ENCODE results near the gene INSC.

Gene INSC

DNA sequence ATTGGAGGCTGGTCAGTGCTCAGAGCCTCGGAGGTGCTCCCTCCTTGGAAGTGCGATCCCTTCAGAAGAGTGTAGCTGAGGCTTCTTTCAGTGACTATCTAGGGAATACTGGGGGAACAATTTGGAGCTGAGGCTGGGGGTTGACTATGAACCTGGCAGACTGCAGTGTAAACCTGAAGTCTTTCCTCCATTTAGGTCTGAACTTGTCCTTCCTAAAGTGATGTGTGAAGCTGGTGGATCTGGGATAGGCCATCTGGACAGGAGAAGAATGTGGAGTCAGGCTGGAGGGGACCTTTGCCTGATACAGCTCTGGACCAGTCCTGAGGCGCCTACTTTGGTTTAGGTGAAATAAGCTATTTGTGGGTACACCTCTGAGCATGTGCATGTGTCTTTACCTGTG lies 3.5 kb upstream of the INSC start:
- no peak for DNase-seq

DNA sequence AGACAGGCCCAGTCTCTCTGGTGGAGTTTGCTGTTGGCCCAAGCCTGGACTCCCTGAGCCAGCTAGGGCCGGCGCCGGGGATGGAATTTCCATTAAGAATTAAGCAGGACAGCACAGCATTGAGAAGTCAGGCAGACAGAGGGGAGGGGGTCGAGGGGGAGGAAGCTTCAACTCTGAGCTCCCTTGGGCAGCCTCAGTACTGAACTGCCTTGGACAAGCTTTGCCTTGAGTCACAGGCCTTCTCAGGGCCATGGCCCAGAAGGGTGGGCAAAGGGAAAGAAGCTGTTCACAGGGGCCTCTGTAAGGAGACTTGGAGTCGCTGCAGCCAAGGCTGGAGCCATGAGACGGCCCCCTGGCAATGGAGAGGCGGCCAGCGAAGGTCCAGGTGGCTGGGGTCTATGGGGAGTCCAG lies 2.6 kb upstream of the INSC start:
- no peak for DNase-seq

DNA sequence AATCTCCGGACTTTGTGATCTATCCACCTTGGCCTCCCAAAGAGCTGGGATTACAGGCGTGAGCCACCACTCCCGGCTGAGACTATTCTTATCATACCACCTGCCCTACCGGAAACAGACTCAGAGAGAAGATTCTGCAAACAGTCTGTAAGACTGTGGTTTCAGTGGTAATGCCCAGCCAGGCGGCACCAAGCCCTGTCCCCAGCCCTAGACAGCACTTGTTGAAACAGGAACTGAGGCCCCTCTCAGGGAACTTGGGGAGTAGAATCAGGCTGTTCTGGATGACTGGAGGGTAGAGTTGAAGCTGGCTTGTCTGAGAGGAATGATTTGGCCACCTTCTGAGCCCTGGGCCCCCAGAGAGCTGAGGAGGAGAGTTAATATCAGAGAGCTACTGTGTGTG lies 1.3 kb upstream of the INSC start:
- DNase-seq: no peak

DNA sequence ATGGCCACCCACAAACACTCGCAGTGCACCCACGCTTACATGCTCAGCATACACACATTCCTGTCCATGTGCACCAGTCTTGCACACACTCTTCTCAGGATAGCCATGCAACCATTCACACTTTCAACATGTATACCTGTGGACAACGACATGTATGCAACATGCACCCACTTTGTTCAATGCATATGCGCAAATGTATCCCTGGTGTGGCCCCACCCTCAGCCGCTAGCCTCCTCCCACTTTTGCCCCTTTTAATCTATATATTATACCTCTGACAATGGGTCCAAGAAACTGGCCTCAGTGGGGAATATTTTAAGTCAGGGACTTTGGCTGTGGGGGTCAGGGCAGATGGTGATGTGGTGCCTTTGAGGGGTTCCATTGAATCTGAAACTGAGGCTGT lies 963 bp downstream of the INSC start:
- no peak for DNase-seq

DNA sequence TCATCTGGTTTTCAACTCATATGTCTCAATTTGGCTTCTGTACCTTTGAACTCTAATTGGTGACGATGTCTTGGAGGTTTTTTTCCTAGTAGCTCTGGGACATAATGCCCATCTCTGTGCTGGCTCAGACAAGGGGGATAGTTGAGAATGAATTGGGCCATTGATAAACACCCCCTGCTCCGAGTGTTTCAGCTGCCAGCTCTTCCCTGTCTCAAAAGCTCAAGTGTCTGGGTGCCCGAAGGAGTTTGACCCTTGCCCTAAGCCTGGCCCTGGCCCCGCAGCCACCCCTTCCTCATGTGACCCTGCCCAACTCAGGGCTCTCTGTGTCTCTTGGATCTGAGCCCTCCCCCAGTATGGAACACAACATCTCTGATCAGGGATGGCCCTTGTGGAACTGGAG lies 3.0 kb downstream of the INSC start:
- no peak for DNase-seq

DNA sequence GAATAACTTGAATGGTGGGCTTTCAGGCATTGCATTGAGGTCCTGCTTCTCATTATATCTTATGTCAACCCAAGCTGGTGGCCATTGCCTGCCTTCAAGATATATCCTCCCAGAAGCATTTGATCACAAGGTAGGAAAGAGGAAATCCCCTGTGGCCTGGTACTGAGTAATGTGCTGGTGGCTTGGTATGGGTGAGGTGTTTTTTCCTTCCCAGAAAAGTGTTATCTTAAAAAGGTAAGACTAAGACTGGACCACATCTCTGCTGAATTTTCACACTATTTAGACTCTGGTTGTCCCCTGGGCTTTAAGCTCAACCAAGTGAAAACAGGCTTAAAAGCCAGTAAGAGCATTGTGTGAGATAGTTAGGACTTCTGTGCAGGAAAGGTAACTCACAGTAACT lies 3.7 kb downstream of the INSC start:
- no peak for DNase-seq

DNA sequence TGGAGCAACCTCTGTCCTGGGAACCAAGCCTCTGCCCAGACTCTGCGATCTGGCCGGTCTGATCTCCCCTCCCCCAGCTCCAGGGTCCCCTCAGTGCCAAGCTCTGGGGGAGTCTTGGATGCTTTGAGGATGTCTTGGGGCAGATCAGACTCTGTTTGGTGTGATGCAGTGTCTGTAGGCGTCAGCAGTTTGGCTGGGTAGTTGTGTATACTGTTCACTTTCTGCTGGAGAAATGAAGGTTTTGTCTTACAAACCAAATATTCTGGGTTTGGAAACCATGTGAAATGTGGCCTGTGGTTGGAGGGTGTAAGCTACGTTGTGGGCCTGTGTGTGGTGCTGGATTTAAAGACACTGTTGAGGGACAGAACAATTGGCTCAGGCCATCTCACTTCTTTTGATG lies 4.6 kb downstream of the INSC start:
- no peak for DNase-seq

DNA sequence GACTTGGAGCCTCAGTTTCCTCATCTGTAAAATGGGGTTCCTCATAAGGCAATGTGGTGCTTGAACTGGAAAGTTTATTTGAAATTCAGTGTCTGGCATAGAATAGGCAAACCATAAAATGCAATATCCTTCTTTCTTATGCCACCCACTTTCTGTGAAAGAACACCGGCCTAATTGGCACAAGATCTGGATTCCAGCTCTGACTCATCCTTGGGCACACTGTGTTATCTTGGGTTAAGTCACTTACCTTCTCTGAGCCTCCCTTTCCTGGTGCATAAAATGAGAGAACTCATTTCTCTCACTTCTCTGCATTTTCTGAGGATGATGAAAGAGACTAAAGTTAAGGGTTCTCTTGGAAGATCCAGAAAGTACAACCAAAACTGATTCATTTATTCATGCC lies 5.1 kb downstream of the INSC start:
- no peak for DNase-seq

DNA sequence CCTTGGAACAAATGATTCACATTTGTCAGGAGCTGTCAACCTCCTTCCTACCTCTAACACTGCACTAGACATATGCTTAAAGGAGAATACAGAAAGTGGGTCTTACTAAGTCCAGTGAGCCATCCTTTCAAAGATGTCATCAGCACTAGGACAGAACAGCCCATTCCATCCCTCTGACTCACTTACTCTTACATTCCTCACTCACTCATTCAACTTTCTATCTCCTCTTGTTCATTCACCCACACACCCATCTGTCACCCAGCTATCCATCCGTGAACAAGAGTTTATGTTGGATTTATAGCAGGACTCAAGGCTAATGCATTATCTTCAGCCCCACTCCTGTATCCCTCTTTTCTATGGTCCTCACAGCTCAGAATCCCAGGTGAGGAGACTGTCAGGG lies 9.1 kb downstream of the INSC start:
- no peak for DNase-seq

DNA sequence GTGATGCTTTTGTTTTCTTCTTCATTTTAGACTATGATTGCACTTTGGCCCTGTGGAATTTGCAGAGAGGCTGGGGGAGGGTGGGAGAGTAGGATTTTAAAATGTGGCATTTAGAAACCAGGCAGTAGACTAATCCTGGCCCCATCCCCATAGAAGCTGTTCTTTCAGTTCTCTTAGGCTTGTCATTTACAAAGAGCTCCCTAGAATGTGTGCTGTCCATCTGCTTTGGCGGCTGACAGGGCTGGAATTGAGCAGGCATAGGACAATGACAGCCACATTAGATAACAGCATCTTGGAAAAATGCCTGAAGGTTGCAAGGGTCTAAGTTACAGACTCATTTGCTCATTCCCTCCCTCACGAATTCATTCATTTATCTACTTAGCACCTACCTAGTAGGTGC lies 9.8 kb downstream of the INSC start:
- no peak for DNase-seq

DNA sequence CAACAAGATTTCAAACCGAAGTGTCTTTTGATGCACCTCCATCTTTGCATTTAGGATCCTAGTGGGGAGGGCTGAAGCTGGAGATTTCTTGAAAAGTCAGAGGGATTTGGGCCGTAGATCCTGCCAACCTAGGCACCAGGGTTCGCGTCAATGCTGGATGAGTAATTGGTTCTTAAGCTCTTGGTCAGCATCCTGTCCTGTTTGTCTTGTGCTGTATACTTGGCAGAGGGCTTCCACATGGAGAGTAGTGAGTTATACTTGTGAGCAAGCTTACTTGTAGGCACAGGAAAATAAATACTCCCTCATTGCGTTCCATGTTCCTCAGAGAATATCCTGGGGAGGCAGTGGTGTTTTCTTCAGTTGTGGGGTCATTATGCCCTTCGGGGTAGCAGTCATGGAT lies 12.6 kb downstream of the INSC start:
- no peak for DNase-seq

DNA sequence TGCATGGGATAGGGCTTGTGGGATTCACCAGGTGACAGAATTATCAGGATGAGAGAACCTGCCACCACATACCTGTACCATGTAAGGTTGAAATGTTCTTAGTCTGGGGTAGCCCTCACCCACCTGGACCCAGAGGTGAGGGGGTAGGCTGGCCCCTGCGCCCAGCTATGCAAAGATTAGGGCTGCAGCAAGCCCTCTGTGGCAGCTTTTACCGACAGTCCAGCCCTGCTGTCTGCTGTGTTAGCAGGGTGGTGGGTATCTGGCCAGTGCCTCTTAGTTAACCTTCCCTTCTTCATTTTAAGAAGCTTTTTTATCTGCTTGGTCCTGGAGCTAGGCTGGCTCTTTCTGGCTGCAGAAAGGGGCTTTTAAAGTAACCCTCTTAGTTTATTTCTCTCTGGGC lies 13.9 kb downstream of the INSC start:
- no peak for DNase-seq

DNA sequence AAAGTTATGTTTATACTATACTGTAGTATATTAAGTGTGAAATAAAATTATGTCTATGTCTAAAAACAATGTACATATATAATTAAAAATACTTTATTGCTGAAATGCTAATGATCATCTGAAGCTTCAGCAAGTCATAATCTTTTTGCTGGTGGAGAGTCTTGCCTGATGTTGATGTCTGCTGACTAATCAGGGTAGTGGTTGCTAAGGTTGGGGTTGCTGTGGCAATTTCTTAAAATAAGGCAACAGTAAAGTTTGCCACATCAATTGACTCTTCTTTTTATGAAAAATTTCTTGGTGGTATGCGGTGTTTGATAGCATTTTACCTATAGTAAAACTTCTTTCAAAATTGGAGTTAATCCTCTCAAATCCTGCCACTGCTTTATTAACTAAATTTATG lies 21.4 kb downstream of the INSC start:
- DNase-seq: no peak

DNA sequence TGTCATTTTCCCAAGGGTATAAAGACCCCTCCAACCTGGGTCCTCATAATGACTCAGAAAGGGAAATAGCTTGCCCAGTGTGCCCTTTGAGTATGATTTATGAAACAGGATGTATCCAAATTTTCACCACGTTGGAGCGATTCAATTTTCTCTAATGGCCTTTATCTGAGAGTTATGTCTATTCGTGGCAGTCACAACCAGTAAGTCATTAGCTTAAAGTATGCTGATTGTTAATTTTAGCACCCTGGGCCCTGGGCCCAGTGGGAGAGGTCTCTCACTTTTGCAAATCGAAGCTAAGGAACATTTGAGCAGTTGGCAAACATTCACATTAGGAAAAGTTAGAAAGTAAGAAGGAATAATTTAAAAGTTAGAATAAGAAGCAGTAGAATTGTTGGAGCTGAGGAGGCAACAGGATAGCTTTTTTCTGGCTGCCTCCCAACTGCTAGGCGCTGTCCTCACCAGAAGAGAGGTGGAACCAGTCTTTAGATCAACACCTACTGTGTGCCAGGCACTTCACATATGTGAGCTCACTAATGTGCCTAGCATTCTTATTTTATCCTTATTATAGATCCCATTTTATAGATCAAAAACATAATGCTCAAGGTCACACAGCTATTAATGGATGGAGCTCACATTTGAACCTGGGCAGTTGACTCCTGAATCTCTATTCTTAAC lies 24.5 kb downstream of the INSC start:
- no peak for DNase-seq

DNA sequence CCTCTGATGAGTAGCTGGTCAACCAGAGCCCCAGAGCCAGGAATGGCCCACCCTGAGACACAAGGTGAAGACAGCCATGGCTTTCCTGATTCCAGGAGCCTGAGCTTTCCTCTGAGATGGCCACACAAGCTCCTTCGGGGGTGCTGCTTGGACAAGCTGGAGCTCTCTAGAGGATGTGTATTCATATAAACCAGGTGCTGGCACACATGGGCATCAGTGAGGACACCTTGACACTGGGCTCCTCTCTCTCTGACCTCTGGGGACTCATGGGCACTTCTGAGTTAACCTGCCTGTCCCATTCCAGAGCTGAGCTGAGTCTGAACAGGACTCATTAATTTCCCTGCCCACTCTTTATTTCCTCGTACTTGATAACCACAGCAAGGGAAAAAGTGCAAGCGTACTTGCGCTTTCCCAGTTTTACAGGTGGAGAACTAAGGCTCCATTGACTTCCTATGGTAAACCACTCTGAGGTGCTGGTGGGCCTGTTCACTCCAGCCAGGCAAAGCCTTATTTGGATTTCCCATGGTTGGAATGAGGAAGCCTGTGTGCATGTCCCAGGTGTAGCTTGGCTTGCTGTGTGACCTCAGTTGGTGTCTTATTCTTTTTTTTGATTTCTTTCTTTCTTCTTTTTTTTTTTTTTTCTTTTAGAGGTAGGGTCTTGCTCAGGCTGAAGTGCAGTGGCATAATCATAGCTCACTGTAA lies 25.4 kb downstream of the INSC start:
- DNase-seq: no peak

DNA sequence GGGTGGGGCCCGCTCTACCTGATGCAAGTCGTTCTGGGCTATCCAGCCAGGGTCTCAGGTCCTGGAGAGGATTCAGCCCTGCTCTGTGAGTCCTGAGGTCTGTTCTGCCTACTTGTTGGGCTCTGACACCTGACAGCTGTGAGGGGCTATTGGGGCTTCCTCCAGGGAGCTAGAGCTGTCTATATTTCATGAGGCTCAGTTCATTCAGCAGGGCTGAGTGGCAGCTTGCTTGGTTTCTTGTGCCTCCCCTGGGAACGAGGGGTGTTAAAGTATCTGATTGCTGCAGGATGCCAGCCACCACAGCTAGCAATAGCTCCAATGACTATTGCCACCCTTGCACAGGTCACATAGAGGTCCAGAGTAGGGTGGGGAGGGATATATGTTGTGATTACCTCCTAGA lies 26.7 kb downstream of the INSC start:
- DNase-seq: no peak

DNA sequence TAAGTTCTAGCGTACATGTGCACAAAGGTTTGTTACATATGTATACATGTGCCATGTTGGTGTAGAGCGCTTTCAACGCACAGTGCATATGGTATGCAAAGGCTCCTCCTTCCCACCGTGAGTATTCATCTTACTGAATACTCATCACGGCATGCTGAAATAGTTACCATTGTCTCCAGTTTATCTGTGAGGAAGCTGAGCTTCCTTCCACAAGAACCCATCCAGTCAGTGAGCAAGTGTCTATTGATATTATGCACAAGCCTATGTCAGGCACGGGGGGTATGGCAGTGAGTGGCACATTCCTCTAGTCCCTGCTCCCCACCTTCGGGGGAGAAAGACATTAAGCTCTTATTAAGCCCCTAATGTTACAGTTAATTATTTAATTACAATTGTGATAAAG lies 28.1 kb downstream of the INSC start:
- DNase-seq: no peak

DNA sequence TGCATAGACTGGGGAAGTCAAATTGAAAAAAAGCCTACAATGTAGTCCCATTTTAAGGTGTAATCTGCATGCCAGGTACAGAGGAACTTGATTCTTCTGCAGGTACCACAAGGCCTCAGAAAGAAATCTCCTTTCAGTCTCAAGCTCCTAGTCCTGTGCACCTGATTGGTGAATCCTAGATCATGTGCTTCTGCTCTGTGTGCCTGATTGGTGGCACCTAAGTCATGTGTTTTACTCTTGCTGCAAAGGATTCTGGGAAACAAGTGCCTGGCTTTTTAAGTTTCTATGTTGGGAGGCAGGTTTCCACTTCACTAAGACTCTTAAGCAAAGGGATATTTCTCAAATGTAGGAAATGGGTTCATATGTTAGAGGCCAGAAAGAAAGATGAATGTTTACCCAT lies 29.1 kb downstream of the INSC start:
- no peak for DNase-seq

DNA sequence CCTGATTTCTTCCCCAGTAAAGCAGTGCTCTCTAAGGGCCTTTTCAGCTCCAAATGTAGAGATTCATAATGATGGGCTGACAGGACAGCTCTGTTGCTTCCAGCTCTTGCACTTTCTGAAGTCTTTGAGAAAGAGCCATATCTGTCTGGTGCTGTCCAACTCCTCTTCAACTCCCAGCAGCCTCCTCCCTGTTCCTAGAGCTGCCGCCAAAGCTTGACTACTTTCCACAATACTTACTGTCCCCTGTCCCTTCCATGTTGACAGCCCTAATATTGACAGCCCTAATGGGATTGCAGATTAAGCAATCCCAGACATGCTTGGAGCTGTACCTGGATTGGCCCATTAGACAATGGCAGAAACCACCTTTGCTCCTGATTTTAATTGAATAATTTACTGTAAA lies 29.6 kb downstream of the INSC start:
- DNase-seq: no peak

DNA sequence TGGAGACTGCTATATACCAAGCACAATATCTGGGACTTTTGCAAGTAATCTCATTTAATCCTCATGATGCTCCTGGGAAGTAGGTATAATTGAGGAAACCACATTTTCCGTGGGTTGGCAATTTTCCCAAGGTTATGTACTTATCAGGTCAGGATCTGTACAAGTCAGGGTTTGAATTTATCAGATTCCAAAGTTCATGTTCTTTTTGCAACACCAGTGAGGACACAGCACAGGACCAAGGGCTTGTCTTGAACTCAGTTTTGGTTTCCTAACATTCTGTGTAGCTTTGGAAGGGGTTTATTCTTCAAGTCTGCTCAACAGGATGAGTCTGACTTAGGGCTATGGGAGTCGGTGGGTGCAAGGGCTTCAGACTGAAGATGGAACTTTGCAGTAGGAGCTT lies 30.4 kb downstream of the INSC start:
- DNase-seq: no peak

DNA sequence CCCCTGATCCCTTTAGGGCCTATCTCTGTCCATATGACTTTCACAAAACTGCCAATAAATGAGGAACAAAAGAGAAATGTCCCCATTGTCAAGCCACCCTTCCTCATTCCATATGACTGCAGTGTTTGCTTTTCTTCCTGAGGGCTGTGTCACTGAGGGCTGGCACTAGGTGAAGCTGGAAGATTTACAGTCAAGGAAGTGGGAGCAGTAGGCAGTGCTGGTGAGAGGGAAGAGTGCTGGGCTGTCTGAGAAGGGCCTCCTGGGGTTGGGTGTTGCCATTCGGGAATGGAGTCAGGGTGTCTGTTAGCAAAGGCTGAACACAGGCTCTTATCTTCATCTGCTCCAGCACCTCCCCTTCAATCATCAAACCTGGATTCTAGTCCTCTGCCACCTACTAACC lies 30.9 kb downstream of the INSC start:
- DNase-seq: no peak

DNA sequence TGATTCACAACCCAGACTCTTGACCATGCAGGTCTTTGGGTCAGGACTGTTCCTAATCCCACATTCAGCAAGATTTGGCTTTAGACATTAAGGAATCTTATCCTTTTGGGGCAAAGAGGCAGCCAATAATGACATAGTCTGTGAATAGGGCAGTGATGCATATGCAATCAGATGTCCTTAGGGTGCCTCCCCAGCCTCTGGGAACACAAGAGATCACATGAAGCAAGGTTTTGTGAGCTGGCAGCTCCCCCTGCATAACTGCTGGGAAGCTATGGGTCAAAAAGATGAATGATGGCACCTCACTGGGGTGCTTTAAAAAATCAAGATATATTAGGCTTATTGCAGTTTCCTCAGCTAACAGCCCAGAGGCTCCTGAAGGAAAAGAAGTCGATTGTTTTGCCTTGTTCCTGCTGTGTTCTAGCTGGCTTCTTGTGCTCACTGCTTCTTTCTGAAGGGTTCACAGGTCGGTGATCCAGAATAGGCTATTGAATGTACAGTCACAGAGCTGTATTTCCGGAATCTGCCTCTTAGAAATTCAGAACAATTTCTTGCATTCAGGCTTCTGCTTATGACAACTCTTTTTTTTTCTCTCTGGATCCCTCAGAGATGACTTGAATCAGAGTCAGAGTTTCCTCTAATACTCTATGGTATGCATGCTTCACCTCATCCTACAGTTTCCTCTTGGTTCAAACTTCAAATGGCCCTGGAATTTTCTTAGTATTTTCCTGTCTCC lies 31.7 kb downstream of the INSC start:
- DNase-seq: no peak

DNA sequence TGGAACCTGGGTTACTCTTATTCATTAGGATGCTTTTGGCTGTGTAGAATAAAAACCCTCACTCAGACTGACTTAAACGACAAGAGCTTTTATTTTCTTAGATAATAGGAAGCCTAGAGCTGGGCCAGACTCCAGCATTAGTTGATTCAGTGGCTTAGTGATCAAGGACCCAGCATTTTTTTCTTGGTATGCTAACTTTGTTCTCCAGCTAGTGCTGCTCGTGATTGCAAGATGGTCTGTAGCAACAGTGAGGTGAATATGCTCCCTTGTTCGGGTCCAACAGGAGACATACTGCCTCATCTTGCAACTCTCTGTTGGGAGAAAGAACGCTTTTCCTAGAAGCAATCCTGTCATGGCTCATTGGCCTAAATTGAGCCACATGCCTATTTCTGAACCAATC lies 33.4 kb downstream of the INSC start:
- no peak for DNase-seq

DNA sequence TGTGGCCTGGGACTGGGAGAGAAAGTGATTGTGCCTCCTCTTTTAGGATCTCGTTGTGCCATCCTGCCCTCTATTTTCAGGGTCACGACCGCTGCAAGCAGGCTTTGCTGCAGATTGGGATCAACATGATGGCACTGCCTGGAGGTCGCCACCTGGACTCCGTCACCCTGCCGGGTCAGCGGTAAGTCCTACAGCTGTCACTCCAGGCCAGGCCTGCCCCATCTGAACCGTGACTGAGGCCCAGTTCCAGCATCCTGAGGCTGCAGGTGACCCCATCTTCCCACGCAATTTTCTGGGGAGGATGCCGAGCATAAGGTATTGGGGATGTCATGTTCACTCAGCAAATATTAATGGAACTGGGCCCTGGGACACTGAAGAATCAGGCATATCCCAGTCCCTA lies 34.3 kb downstream of the INSC start:
- no peak for DNase-seq

DNA sequence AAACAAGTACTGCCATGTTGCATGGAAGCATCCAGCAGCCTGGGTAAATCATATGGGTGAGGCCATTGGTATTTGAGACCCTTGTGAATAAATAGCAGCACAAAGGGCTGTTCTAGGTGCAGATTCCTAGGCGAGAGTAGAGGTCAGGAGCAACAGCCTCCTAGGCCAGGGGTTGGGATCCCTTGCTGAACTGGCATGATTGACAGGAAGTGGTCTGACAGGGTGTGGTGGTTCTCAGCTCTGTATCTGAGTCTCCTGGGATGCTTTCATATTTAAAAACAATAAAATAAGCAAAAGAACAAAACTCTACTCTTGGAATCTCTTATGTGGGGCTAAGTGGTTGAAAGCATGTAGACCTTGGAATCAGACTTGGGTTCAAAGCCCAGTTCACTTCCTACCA lies 35.8 kb downstream of the INSC start:
- DNase-seq: no peak
